Hematopoietic multipotent progenitor cell treated with erythropoietin and hydrocortisone succinate and interleukin-3 and kit ligand, for 6 days (in vitro differentiated cells): Measurements from ENCODE around the gene NUSAP1.
"Not testable (repeated sequence)": the region's sequence is repeated elsewhere in the genome, so short reads cannot be mapped to it uniquely, and the experiment has no call there.

ENCODE experiments used
- DNase-seq: peaks from one replicate; pipeline ENCODE4 v3.0.0-alpha.2; 2015

The NUSAP1 gene

DNA sequence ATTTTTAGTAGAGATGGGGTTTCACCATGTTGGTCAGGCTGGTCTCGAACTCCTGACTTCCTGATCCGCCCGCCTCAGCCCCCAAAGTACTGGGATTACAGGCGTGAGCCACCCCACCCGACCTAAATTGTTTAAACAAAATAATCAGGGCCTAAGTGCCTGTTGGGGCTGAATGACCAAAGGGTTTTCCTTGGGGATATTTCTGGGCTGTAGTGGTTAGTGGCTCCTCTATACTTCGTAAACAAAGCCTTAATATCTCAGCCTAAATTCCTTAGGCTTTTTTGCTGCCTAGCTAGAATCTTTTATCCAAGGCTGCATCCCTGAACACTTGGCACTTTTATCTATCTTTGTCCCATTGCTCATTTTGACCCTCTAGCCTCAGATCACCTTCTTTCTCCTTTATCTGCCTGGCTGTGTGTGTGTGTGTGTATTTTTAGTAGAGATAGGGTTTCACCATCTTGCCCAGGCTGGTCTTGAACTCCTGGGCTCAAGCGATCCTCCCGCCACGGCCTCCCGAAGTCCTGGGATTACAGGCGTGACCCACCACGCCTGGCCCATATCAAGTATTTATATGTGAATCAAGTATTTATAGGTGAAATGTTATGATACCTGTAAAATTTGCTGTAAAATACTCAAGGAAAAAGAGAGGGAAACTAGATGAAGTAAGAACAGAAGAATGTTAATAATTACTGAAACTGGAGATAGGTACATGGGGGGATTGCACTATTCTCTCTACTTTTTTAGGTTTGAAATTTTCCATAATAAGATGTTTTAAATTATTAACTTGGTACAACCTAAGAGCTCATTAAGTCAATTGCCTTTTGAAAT, 1.8 kb downstream of the NUSAP1 start:
- peak; percentile 72 for DNase-seq

GRCh38 chr15:41336549-41336948, 3.9 kb downstream of the NUSAP1 start:
- peak; percentile 50 for DNase-seq

DNA sequence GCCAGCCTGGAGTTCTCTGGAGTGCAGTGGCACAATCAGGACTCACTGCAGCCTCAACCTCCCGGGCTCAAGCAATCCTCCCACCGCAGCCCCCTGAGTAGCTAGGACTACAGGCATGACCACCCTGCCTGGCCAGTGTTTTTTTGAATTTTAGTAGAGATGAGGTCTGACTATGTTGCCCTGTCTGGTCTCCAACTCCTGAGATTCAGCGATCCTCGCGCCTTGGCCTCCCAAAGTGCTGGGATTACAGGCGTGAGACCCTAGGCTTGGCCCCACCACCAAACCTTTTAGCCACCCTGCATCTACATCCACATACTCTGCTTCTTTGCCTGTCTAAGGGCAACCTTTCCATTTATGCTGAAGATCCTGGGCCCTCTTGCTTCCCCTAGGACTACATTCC, 4.4 kb downstream of the NUSAP1 start:
- no peak for DNase-seq

DNA sequence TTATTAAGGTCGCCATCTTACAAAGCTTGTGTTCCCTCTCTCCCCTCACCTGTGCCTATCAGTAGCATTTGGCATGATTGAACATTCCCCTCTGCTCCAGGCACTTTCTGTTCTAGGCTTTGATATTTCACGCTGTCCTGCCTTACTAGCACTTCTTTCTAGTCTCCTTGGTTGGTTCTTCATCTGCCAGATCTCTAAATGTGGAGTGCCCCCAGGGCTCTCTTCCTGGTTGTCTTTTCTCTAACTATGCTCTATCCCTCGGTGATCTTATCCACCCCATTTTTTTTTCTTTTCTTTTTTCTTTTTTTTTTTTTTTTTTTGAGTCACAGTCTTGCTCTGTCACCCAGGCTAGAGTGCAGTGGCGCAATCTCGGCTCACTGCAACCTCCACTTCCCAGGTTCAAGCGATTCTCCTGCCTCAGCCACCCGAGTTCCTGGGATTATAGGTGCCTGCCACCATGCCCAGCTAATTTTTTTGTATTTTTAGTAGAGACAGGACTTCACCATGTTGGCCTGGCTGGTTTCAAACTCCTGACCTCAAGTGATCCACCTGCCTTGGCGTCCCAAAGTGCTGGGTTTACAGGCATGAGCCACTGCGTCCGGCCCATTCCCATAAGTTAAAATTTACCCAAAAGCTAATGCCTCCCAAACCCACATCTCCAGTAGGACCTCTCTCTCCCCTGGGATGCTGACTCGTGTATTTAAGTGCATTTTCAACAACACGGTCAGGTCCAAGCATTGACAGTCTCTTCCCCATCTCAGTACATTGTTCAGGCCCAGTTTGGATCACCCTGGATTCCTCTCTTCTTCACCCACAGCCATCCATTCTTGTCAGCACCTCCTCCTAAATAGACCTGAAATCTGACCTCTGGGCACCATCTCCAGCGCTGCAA, 5.2 kb downstream of the NUSAP1 start:
- no peak for DNase-seq

DNA sequence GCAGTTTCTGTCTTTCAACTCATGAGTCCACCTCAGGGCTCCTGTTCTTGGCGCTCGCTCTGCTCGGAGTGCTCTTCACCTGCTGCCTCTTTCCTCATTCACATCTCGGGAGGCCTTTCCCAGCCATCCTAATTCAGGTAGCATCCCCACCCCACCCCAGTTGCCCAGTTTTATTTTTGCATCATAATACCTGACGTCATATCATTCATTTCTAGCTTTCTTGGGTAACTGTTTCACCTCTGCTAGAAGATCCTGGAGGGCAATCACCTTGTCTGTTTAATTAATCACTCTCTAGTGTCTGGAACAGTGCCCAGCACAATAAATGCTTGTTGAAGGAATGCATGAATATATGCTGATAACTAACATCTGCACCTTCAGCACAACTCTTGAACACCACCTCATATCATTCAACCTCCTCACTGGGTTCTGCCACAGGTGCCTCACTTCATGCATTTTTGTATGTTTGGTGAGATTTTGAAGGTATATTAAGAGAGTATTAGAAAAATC, 7.6 kb downstream of the NUSAP1 start:
- DNase-seq: no peak

- no peak for DNase-seq
Observed at GRCh38 chr15:41341519-41341918, 8.8 kb downstream of the NUSAP1 start.

GRCh38 chr15:41347236-41347635, 14.6 kb downstream of the NUSAP1 start:
- DNase-seq: no peak

DNA sequence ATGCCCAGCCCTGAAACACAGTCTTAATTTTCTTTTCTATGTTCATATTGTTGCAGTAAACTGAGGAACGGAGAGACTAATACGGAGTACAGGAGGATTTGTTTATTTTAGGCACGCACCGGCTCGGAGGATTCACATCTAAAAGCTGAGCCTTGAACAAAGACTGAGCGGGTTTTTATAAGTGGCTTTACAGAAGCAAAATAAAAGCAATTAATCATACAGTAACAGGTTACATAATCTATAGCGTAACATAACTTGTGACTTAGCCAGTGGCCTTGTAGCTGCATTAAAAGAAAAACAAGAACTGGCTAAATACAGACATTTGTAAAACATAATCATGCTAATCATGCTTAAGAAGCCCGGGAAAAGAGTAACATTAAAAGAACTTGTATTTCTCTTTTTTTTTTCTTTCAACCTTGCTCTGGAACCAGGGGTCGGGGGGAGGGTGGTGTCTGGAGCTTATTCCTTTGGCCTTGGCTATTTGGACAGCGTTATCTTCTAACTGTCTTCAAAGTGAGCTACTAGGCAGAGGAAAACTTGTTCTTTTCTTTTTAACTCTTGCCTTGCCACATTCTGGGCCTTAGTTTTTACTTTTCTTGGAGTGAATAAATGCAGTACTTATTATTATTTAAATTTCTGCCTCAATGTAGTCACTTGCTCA, 17.5 kb downstream of the NUSAP1 start:
- DNase-seq: no peak

DNA sequence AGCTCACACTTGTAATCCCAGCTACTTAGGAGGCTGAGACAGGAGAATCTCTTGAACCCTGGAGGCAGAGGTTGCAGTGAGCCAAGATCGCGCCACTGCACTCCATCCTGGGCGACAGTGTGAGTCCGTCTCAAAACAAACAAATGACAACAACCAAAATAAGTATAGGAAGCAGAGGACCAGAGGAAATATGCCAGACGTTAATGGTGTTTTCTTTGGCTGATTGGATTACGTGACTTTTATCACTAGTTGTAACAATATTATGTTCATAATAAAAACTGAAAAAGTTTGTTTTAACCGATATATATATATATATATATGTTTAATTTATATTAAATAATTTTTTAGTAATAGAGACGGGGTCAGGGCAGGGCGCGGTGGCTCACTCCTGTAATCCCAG, 21.7 kb downstream of the NUSAP1 start:
- DNase-seq: no peak

DNA sequence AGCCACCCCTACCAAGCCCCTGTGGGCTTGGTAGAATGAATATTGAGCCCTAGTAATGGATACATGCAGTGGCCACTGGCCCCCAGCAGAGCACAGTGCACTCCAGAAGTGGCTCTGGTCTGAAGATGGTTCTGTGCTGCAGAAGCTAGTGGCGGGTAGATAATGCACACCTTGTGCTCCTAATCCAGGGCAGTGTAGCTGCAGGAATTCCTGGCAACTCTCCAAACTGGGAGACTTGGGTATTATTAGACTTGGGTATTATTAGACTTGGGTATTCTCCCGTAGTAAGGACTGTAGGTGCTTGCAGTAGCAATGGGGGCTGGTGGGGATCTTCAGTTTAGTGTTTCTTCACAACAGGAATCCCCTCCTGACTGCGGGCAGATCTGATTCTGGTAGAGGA, 34.7 kb downstream of the NUSAP1 start:
- no peak for DNase-seq

DNA sequence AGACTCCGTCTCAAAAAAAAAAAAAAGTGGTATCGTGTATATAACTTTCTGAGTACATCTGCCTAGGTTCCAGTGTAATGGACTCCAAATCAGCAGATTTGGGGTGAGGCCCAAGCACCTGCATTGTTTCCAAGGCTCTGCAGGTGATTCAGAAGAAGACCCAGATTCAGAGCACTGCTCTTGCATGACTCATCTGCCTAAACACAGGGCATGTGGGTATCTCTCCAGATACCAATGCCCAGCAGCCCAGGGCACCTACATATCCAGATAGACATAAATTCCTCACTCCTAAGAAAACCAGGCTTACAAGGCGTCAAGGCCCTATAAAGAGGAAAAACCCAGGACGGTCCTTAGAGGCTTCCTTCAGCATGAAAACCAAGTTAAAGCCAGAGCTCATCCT, 45.3 kb downstream of the NUSAP1 start:
- no peak for DNase-seq

DNA sequence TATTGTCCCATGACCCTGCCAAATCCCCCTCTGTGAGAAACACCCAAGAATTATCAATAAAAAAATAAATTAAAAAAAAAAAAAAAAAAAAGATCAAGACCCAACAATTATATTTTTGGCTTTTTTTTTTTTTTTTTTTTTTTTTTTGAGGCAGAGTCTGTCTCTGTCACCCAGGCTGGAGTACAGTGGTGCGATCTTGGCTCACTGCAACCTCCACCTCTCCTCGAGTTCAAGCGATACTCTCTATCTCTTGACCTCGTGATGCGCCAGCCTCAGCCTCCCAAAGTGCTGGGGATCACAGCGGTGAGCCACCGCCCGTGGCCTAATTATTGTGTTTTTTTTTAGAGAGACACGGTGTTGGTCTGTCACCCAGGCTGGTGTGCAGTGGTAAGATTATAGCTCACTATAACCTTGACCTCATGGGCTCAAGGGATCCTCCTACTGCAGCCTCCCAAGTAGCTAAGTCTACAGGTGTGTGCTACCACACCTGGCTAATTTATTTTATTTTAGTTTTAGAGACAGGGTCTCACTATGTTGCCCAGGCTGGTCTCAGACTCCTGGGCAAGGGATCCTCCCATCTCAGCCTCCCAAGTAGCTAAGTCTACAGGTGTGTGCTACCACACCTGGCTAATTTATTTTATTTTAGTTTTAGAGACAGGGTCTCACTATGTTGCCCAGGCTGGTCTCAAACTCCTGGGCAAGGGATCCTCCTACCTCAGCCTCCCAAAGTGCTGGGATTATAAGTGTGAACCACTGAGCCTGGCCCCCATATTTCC, 51.5 kb downstream of the NUSAP1 start:
- not testable (repeated sequence) for DNase-seq

GRCh38 chr15:41387646-41388045, 55.0 kb downstream of the NUSAP1 start:
- DNase-seq: no peak

DNA sequence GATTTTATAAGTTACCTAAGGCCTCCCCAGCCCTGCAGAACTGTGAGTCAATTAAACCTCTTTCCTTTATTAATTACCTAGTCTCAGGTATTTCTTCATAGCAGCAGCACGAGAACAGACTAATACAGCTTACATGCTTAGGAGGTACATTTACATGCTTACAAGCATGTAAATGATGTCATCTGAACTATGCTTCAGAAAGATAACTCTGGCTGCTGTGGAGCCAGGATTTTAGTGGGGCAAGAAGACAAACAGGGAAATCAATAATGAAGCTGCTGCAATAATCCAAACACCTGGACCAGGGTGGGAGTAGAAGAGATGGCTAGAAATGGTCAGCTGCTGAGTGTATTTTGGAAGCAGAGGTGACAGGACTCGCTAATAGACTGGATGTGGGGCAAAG, 60.0 kb downstream of the NUSAP1 start:
- DNase-seq: no peak

GRCh38 chr15:41394924-41395323, 62.2 kb downstream of the NUSAP1 start:
- DNase-seq: no peak

- no peak for DNase-seq
Observed at GRCh38 chr15:41396111-41396510, 63.4 kb downstream of the NUSAP1 start.

DNA sequence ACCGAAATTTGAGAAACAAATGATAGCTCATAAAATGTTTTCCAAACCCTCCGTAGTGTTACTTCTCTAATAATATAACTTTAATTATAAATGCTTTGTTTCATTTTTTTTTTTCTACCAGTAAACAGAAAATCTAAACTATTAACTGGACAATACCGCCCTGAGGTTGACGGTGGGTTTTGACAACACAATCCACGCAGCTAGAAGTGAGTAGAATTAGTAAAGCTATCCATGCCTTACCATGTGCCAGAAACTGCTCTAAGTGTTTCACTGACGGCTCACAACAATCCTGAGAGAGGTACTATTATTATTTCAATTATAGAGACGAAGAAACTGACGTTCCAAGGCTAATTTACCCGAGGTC, 69.2 kb downstream of the NUSAP1 start:
- DNase-seq: no peak

- no peak for DNase-seq
Observed at GRCh38 chr15:41407341-41407740, 74.7 kb downstream of the NUSAP1 start.

DNA sequence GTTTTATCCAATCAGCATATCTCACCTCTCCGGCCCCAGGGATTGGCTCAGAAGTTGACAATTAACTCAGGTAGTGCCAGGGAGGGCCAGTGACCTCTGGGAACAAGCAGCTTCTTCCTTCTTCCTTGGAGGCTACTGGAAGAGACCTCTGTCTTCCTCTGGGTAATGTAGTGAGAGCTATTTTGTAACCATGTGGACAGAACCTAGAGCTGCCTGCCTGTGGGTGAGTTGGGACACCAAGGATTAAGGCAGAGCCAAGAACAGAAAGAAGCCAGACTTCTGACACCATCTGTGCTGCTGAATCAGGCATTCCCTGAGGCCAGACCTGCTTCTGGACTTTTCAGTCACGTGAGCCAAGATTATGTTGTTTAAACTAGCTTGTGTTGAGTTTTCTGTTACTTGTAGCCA, 75.6 kb downstream of the NUSAP1 start:
- no peak for DNase-seq

DNA sequence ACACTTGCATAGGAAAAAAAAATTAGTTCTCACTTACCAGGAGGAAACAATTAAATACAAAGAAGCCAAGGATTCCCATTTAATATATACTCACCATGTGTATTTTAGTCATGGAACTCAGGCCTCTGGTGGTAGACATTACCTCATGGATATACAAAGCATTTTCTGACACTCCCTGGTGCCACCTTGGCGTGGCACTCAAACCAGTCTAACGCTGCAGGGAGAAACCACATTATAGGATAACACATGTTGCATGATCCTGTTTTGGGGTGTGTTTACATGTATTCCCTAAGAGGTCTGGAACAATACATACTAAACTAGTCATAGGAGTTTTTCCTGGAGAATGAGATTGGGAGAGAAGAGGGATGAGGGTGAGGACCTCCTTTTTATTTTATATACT, 78.3 kb downstream of the NUSAP1 start:
- DNase-seq: no peak

- DNase-seq: no peak
Observed at GRCh38 chr15:41411441-41411840, 78.8 kb downstream of the NUSAP1 start.

GRCh38 chr15:41416128-41416741, 83.6 kb downstream of the NUSAP1 start:
- no peak for DNase-seq
